Activated T-cell treated with anti-CD3 and anti-CD28 coated beads for 48 hours (primary cell): ENCODE data around the gene RAMP2.

Experiments
- DNase-seq: peaks from one replicate; pipeline ENCODE4 v3.0.0-alpha.2; 2020; ENCODE audit warnings: low read depth

Gene RAMP2

GRCh38 chr17:42795061-42795460, 34.0 kb downstream of the RAMP2 start:
- DNase-seq, result no peak

GRCh38 chr17:42795465-42795864, 34.4 kb downstream of the RAMP2 start:
- no peak for DNase-seq

GRCh38 chr17:42796066-42796758, 35.2 kb downstream of the RAMP2 start:
- DNase-seq, result no peak

- no peak for DNase-seq
These were observed 36.3 kb downstream of the RAMP2 start for GRCh38 chr17:42797067-42798007.

- no peak for DNase-seq
These were observed 37.0 kb downstream of the RAMP2 start for GRCh38 chr17:42798011-42798382.

GRCh38 chr17:42798383-42799380, 37.7 kb downstream of the RAMP2 start, which contains the start of the genes CNTD1 and COA3:
Gene CNTD1, plus strand, starts transcription at chr17:42798861. Its CDS starts 207 bp downstream, at chr17:42799068.
Gene COA3, minus strand, starts transcription at chr17:42798704. Its CDS starts 23 bp downstream, at chr17:42798681.
- DNase-seq, result peak; percentile 82

- DNase-seq, result no peak
These were observed 42.3 kb downstream of the RAMP2 start for GRCh38 chr17:42803074-42803883.

GRCh38 chr17:42804918-42805367, 43.9 kb downstream of the RAMP2 start:
- no peak for DNase-seq

- no peak for DNase-seq
These were observed 45.2 kb downstream of the RAMP2 start for GRCh38 chr17:42806249-42806648.

GRCh38 chr17:42809250-42809649, 48.2 kb downstream of the RAMP2 start:
- no peak for DNase-seq
